Liver (tissue), 9 donors: ENCODE data around the gene DNAH3. TPM values are rescaled to one million over a fixed set of nuclear protein-coding genes. Genes with fewer than 3 reads are reported as not detected.

Experiments used
- DNase-seq: peaks from one replicate; pipeline ENCODE4 v3.0.0-alpha.2; 2017; ENCODE audit warnings: low spot score
- H3K27ac ChIP-seq, 2 donors: one replicate each; pipeline ENCODE4 v1.7.0; 2013; ENCODE audit warnings: inconsistent platforms in 2 of 2, low read length in 2 of 2, control low read depth in 1 of 2, low read depth in 1 of 2, mild to moderate bottlenecking in 1 of 2
- H3K27me3 ChIP-seq, 4 donors: one replicate each; pipeline versions ENCODE4 v1.6.1 to v1.7.0; 2013; ENCODE audit warnings: low read length in 3 of 4, inconsistent platforms in 1 of 4, mild to moderate bottlenecking in 1 of 4, moderate library complexity in 1 of 4; ENCODE audit not compliant: control insufficient read depth in 4 of 4, insufficient read depth in 4 of 4
- H3K36me3 ChIP-seq, 4 donors: one replicate each; pipeline versions ENCODE4 v1.6.1 to v1.7.0; 2013; ENCODE audit warnings: low read length in 3 of 4, mild to moderate bottlenecking in 3 of 4, low read depth in 1 of 4, moderate library complexity in 1 of 4; ENCODE audit not compliant: control insufficient read depth in 4 of 4, insufficient read depth in 3 of 4
- H3K4me1 ChIP-seq, 4 donors: one replicate each; pipeline versions ENCODE4 v1.6.1 to v1.7.0; 2013; ENCODE audit warnings: low read length in 3 of 4, mild to moderate bottlenecking in 3 of 4, moderate library complexity in 1 of 4; ENCODE audit not compliant: control insufficient read depth in 4 of 4, insufficient read depth in 4 of 4
- H3K4me3 ChIP-seq, 3 donors: one replicate each; pipeline versions ENCODE4 v1.6.1 to v1.7.0; 2013; ENCODE audit warnings: low read length in 3 of 3, control low read depth in 1 of 3, low read depth in 1 of 3, mild to moderate bottlenecking in 1 of 3
- H3K9ac ChIP-seq, 2 donors: one replicate each; pipeline ENCODE4 v1.7.0; 2013; ENCODE audit warnings: low read length in 2 of 2, mild to moderate bottlenecking in 2 of 2, moderate library complexity in 2 of 2, control low read depth in 1 of 2, low read depth in 1 of 2
- H3K9me3 ChIP-seq, 4 donors: one replicate each; pipeline versions ENCODE4 v1.6.1 to v1.7.0; 2013; ENCODE audit warnings: low read length in 3 of 4; ENCODE audit not compliant: control insufficient read depth in 4 of 4
- EGR1 ChIP-seq, 2 donors: IDR thresholded peaks; 2 replicates each; pipeline ENCODE4 v1.6.1; 2016 to 2018; ENCODE audit warnings: antibody characterized with exemption in 2 of 2, low read depth in 2 of 2
- FOXA1 ChIP-seq: IDR thresholded peaks from 2 replicates; pipeline ENCODE4 v1.6.1; 2016; ENCODE audit warnings: antibody characterized with exemption
- FOXA2 ChIP-seq: IDR thresholded peaks from 2 replicates; pipeline ENCODE4 v1.6.1; 2016; ENCODE audit warnings: antibody characterized with exemption
- GABPA ChIP-seq, 2 donors: IDR thresholded peaks in 1 of 2; conservative IDR thresholded peaks in 1 of 2; 2 replicates each; pipeline ENCODE4 v1.6.1; 2016; ENCODE audit warnings: antibody characterized with exemption in 2 of 2, mild to moderate bottlenecking in 1 of 2, moderate library complexity in 1 of 2
- HNF4A ChIP-seq, 2 donors: conservative IDR thresholded peaks; 2 replicates each; pipeline ENCODE4 v1.6.1; 2016; ENCODE audit warnings: antibody characterized with exemption in 2 of 2, mild to moderate bottlenecking in 2 of 2
- HNF4G ChIP-seq: IDR thresholded peaks from 2 replicates; pipeline ENCODE4 v1.6.1; 2016; ENCODE audit warnings: antibody characterized with exemption
- JUND ChIP-seq, 2 donors: IDR thresholded peaks; 2 replicates each; pipeline ENCODE4 v1.6.1; 2016; ENCODE audit warnings: antibody characterized with exemption in 2 of 2
- NR2F2 ChIP-seq: IDR thresholded peaks from 2 replicates; pipeline ENCODE4 v1.6.1; 2016; ENCODE audit warnings: antibody characterized with exemption
- RAD21 ChIP-seq, 2 donors: IDR thresholded peaks; 2 replicates each; pipeline ENCODE4 v1.6.1; 2016; ENCODE audit warnings: antibody characterized with exemption in 2 of 2, mild to moderate bottlenecking in 2 of 2
- RXRA ChIP-seq, 2 donors: IDR thresholded peaks; 2 replicates each; pipeline ENCODE4 v1.6.1; 2017 to 2018; ENCODE audit warnings: antibody characterized with exemption in 2 of 2, mild to moderate bottlenecking in 1 of 2
- SP1 ChIP-seq: IDR thresholded peaks from 2 replicates; pipeline ENCODE4 v1.6.1; 2018; ENCODE audit warnings: antibody characterized with exemption, mild to moderate bottlenecking
- TAF1 ChIP-seq: conservative IDR thresholded peaks from 2 replicates; pipeline ENCODE4 v1.6.1; 2016; ENCODE audit warnings: antibody characterized with exemption, mild to moderate bottlenecking
- YY1 ChIP-seq: IDR thresholded peaks from 2 replicates; pipeline ENCODE4 v1.6.1; 2016; ENCODE audit warnings: antibody characterized with exemption, mild to moderate bottlenecking
- WGBS: extraction: QIAGEN DNeasy Blood & Tissue Kit; methylation state at CpG from one replicate; pipeline ENCODE4 v1.1.7; 2013; 5-methylcytosine and 5-hydroxymethylcytosine counted together
- polyA plus RNA-seq, 2 donors: library from polyadenylated mRNA; stranded (reverse) in 1 of 2; unstranded in 1 of 2; fragments of 200-250 nt in 1 of 2; fragments of >200 nt in 1 of 2; fragmentation: Nextera tagmentation in 1 of 2; extraction: Ambion mirVana in 1 of 2; gene quantifications; one replicate each; pipeline versions ENCODE4 v1.2.1 to v1.2.3, GENCODE V29; 2013 to 2015
- total RNA-seq, 2 donors: library from RNA; depleted of rRNA; stranded (reverse); fragments of >200 nt; gene quantifications; one replicate each; pipeline ENCODE4 v1.2.3, GENCODE V29; 2014
- TF ChIP-seq, protein P1 (sequence below): IDR thresholded peaks from 2 replicates; pipeline ENCODE4 v1.6.1; 2016; ENCODE audit warnings: antibody characterized with exemption
- TF ChIP-seq, protein P2 (sequence below): IDR thresholded peaks from 2 replicates; pipeline ENCODE4 v1.6.1; 2016; ENCODE audit warnings: antibody characterized with exemption, mild to moderate bottlenecking
- TF ChIP-seq, protein P3 (sequence below): IDR thresholded peaks from 2 replicates; pipeline ENCODE4 v1.6.1; 2016; ENCODE audit warnings: antibody characterized with exemption
- TF ChIP-seq, protein P4 (sequence below): IDR thresholded peaks from 2 replicates; pipeline ENCODE4 v1.6.1; 2016; ENCODE audit warnings: antibody characterized with exemption
- TF ChIP-seq, protein P5 (sequence below): fragments of 150-350 bp; IDR thresholded peaks from 2 replicates; pipeline ENCODE4 v1.5.1; 2017; ENCODE audit warnings: improper control_type of control experiment, low read depth, low read length; ENCODE audit not compliant: missing input control
- donor health status: healthy.
- donor health status: healthy.
- donor health status: healthy.
- donor health status: healthy.
- donor health status: healthy.

Gene DNAH3
- total and polyA plus RNA-seq, 4 donors = not detected

DNA sequence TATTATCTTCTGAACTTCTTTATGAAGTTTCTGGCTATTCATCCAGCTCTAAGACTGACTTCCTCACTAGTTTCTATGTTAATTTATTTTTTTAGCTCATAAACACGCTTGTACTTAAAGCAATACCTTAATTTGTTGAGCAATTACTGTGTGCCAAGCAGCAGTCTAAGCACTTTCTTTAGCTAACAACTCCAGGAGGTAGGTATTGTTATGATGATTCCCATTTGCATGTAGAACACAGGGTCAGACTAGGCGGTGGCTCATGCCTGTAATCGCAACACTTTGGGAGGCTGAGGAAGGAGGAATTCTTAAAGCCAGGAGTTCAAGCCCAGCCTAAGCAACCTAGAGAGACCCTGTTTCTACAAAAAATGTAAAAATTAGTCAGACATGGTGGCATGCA, 19.8 kb downstream of the DNAH3 start:
- H3K4me3 ChIP-seq = no peak overlapping the region
- H3K4me1 ChIP-seq = no peaks in the 10 kb centered on the region
- TF ChIP-seq, protein P1, sequence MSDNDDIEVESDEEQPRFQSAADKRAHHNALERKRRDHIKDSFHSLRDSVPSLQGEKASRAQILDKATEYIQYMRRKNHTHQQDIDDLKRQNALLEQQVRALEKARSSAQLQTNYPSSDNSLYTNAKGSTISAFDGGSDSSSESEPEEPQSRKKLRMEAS = no peak
- no peak for TF ChIP-seq HNF4A (conservative IDR thresholded peaks at IDR 0.05)
- TF ChIP-seq RXRA (IDR thresholded peaks at IDR 0.05) = no peak
- TF ChIP-seq EGR1 (IDR thresholded peaks at IDR 0.05; ENCODE audit: low read depth in 2 of 2) = no peak
- TF ChIP-seq, protein P2, sequence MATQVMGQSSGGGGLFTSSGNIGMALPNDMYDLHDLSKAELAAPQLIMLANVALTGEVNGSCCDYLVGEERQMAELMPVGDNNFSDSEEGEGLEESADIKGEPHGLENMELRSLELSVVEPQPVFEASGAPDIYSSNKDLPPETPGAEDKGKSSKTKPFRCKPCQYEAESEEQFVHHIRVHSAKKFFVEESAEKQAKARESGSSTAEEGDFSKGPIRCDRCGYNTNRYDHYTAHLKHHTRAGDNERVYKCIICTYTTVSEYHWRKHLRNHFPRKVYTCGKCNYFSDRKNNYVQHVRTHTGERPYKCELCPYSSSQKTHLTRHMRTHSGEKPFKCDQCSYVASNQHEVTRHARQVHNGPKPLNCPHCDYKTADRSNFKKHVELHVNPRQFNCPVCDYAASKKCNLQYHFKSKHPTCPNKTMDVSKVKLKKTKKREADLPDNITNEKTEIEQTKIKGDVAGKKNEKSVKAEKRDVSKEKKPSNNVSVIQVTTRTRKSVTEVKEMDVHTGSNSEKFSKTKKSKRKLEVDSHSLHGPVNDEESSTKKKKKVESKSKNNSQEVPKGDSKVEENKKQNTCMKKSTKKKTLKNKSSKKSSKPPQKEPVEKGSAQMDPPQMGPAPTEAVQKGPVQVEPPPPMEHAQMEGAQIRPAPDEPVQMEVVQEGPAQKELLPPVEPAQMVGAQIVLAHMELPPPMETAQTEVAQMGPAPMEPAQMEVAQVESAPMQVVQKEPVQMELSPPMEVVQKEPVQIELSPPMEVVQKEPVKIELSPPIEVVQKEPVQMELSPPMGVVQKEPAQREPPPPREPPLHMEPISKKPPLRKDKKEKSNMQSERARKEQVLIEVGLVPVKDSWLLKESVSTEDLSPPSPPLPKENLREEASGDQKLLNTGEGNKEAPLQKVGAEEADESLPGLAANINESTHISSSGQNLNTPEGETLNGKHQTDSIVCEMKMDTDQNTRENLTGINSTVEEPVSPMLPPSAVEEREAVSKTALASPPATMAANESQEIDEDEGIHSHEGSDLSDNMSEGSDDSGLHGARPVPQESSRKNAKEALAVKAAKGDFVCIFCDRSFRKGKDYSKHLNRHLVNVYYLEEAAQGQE = no peak
- no peak for TF ChIP-seq HNF4G
- no peak for TF ChIP-seq TAF1
- TF ChIP-seq, protein P3, sequence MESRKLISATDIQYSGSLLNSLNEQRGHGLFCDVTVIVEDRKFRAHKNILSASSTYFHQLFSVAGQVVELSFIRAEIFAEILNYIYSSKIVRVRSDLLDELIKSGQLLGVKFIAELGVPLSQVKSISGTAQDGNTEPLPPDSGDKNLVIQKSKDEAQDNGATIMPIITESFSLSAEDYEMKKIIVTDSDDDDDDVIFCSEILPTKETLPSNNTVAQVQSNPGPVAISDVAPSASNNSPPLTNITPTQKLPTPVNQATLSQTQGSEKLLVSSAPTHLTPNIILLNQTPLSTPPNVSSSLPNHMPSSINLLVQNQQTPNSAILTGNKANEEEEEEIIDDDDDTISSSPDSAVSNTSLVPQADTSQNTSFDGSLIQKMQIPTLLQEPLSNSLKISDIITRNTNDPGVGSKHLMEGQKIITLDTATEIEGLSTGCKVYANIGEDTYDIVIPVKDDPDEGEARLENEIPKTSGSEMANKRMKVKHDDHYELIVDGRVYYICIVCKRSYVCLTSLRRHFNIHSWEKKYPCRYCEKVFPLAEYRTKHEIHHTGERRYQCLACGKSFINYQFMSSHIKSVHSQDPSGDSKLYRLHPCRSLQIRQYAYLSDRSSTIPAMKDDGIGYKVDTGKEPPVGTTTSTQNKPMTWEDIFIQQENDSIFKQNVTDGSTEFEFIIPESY = no peak
- no peak for TF ChIP-seq FOXA1
- TF ChIP-seq, protein P4, sequence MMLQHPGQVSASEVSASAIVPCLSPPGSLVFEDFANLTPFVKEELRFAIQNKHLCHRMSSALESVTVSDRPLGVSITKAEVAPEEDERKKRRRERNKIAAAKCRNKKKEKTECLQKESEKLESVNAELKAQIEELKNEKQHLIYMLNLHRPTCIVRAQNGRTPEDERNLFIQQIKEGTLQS = no peak
- no peak for TF ChIP-seq RAD21 (IDR thresholded peaks at IDR 0.05)
- TF ChIP-seq GABPA (IDR thresholded peaks at IDR 0.05 in 1 of 2, conservative IDR thresholded peaks at IDR 0.05 in 1 of 2) = no peak
- no peak for TF ChIP-seq NR2F2
- TF ChIP-seq JUND (IDR thresholded peaks at IDR 0.05) = no peak
- no peak for TF ChIP-seq YY1
- no peak for TF ChIP-seq FOXA2
- no peaks in the 10 kb centered on the region for H3K9me3 ChIP-seq
- DNase-seq = no peak
- 84% methylated on average over 3 of the region's 3 CpGs for WGBS
- no peak overlapping the region for H3K9ac ChIP-seq
- no peak overlapping the region for H3K27ac ChIP-seq
- H3K27me3 ChIP-seq = no peaks in the 10 kb centered on the region
- no peaks in the 10 kb centered on the region for H3K36me3 ChIP-seq

DNA sequence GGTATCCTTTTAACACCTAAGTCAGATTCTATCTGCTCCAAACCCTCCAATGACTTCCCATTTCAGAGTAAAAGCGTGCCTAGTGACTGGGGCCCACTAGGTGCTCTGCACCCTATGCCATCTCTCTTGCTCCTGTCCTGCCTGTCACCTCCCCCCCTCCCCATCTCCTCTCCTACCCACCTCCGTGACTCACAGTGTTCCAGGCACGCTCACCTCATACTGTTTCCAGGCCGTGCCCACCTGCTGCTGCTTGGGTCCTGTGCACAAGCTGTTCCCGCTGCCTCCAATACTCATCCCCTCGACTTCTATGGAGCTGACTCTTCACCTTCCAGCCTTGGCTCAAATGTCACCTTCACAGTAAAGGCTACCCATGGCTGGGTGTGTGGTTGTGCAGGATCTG, 21.7 kb downstream of the DNAH3 start:
- no peaks in the 10 kb centered on the region for H3K4me1 ChIP-seq
- no peaks in the 10 kb centered on the region for H3K27me3 ChIP-seq
- no peaks in the 10 kb centered on the region for H3K9me3 ChIP-seq
- no peak overlapping the region for H3K27ac ChIP-seq
- H3K36me3 ChIP-seq = no peaks in the 10 kb centered on the region
- H3K4me3 ChIP-seq = no peak overlapping the region
- DNase-seq = no peak
- WGBS = 93% methylated on average over 6 of the region's 6 CpGs
- no peak overlapping the region for H3K9ac ChIP-seq
- TF ChIP-seq, protein P1 = no peak
- TF ChIP-seq, protein P2 = no peak
- TF ChIP-seq, protein P5, sequence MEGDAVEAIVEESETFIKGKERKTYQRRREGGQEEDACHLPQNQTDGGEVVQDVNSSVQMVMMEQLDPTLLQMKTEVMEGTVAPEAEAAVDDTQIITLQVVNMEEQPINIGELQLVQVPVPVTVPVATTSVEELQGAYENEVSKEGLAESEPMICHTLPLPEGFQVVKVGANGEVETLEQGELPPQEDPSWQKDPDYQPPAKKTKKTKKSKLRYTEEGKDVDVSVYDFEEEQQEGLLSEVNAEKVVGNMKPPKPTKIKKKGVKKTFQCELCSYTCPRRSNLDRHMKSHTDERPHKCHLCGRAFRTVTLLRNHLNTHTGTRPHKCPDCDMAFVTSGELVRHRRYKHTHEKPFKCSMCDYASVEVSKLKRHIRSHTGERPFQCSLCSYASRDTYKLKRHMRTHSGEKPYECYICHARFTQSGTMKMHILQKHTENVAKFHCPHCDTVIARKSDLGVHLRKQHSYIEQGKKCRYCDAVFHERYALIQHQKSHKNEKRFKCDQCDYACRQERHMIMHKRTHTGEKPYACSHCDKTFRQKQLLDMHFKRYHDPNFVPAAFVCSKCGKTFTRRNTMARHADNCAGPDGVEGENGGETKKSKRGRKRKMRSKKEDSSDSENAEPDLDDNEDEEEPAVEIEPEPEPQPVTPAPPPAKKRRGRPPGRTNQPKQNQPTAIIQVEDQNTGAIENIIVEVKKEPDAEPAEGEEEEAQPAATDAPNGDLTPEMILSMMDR = no peak
- TF ChIP-seq EGR1 (IDR thresholded peaks at IDR 0.05; ENCODE audit: low read depth in 2 of 2) = no peak
- TF ChIP-seq RXRA (IDR thresholded peaks at IDR 0.05) = no peak
- TF ChIP-seq RAD21 (IDR thresholded peaks at IDR 0.05) = no peak
- TF ChIP-seq YY1 = no peak
- TF ChIP-seq FOXA1 = no peak
- TF ChIP-seq, protein P3 = no peak
- TF ChIP-seq SP1 = no peak
- no peak for TF ChIP-seq NR2F2
- no peak for TF ChIP-seq HNF4G
- no peak for TF ChIP-seq FOXA2
- no peak for TF ChIP-seq TAF1
